Measurements from ENCODE around the gene ADORA1. TPM values are rescaled to one million over a fixed set of nuclear protein-coding genes. Genes with fewer than 3 reads are reported as not detected.

ADORA1 gene
- total RNA-seq, 1 donor from 2014 or later: not detected

DNA sequence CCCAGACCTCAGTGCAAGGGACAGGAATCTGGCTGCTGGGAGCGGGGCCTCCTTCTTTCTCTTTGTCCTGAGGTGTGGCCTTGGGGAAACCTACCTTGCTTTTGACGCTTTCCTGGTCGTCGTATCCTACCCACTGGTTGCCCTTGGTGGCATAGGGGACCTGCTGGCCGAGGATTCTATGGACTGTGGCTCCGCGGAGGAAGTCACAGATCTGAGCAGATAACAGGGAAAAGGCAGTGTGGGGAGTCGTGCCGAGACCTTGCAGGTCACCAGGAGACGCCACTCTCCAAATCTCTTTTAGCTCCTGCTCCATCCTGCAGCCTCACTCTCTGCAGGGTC, 52.1 kb downstream of the ADORA1 start:
- ChIA-PET POLR2A (no interaction called here), CTCF (no interaction called here)
- H3K4me1 Mint-ChIP-seq: peaks cover 6% of the 10 kb centered on the region
- no peaks in the 10 kb centered on the region for H3K36me3 Mint-ChIP-seq (ENCODE audit: low read depth)
- ATAC-seq (ENCODE audit: low read depth): no peak
- H3K4me3 Mint-ChIP-seq: no peak overlapping the region
- H3K9me3 Mint-ChIP-seq: no peaks in the 10 kb centered on the region
- DNase-seq: no peak
- peaks cover 19% of the 10 kb centered on the region for H3K27me3 Mint-ChIP-seq
- intact Hi-C loops (cut with micrococcal nuclease): no loop called here
- TF ChIP-seq CTCF (IDR thresholded peaks at IDR 0.05): no peak
- no peak overlapping the region for H3K27ac Mint-ChIP-seq

GRCh38 chr1:203180611-203181330, 53.2 kb downstream of the ADORA1 start:
- no peak for DNase-seq
- CTCF ChIA-PET: no interaction called here
- no peaks in the 10 kb centered on the region for H3K36me3 Mint-ChIP-seq (ENCODE audit: low read depth)
- H3K4me3 Mint-ChIP-seq: no peak overlapping the region
- H3K4me1 Mint-ChIP-seq: peaks cover 4% of the 10 kb centered on the region
- ATAC-seq (ENCODE audit: low read depth): no peak
- H3K27me3 Mint-ChIP-seq: peaks cover 19% of the 10 kb centered on the region
- H3K27ac Mint-ChIP-seq: no peak overlapping the region
- no peaks in the 10 kb centered on the region for H3K9me3 Mint-ChIP-seq
- intact Hi-C loops (cut with micrococcal nuclease): no loop called here
- POLR2A ChIA-PET: no interaction called here
- no peak for TF ChIP-seq CTCF (IDR thresholded peaks at IDR 0.05)

- Mint-ChIP-seq H3K27me3 (peaks cover 18% of the 10 kb centered on the region), H3K36me3 (ENCODE audit: low read depth) (no peaks in the 10 kb centered on the region), H3K9me3 (no peaks in the 10 kb centered on the region), H3K27ac (no peak overlapping the region), H3K4me1 (no peaks in the 10 kb centered on the region), H3K4me3 (no peak overlapping the region)
- no peak for TF ChIP-seq CTCF (IDR thresholded peaks at IDR 0.05)
- ChIA-PET POLR2A (no interaction called here), CTCF (no interaction called here)
- DNase-seq (no peak), ATAC-seq (ENCODE audit: low read depth) (no peak)
- intact Hi-C loops (cut with micrococcal nuclease): no loop called here
Measured at GRCh38 chr1:203181586-203182386, 54.3 kb downstream of the ADORA1 start.

DNA sequence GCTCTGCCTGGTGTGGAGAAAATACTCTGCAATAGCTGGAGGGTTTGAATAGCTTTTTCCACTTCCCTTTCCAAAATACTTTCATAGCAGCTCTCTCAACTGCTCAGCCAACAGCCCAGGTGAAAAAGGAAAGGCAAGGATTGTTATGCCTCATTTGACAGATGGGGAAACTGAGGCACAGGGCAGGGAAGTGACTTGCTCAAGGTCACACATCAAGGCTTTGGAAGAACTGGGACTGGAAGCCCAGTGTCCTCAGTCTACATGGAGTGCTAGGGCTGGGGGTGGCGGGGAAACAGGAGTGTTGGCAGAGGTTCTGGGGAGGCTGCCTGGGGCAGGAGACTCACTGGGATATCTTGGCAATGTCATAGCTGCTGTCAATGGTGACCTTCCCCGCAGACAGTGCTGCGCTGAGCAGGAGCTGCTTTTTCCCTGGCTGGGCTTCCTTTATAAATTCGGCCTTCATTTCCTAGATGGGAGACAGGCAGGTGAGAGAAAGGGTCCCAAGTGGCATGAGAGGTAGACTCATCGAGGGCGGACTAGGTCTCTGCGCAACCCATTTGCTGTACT, 54.9 kb downstream of the ADORA1 start:
- no peaks in the 10 kb centered on the region for H3K9me3 Mint-ChIP-seq
- TF ChIP-seq CTCF (IDR thresholded peaks at IDR 0.05): no peak
- ChIA-PET POLR2A (no interaction called here), CTCF (no interaction called here)
- H3K36me3 Mint-ChIP-seq (ENCODE audit: low read depth): no peaks in the 10 kb centered on the region
- DNase-seq (no peak), ATAC-seq (ENCODE audit: low read depth) (no peak)
- no peak overlapping the region for H3K4me3 Mint-ChIP-seq
- no peaks in the 10 kb centered on the region for H3K4me1 Mint-ChIP-seq
- H3K27ac Mint-ChIP-seq: no peak overlapping the region
- intact Hi-C loops (cut with micrococcal nuclease): no loop called here
- H3K27me3 Mint-ChIP-seq: peaks cover 18% of the 10 kb centered on the region

DNA sequence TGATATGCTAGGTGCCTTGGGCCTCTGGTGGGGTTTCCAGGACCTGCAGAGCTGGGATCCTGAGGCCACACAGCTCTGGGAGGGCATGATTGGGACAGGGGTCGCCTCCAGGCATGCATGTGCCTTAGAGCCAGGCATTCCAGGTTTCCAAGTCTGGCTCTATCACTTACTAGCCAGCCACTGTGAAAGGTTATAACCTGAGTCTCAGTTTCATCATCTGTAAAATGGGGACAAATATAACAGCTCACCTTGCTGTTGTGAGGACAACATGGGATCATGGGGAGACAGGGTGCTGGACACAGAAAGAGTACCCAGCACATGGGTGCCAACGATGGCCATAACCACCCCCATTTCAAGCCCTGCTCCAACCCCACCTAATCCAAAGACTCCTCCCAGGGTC, 56.3 kb downstream of the ADORA1 start:
- POLR2A ChIA-PET: no interaction called here
- no peaks in the 10 kb centered on the region for H3K9me3 Mint-ChIP-seq

More for the DNA sequence above, 56.3 kb downstream of the ADORA1 start:
- ATAC-seq (ENCODE audit: low read depth): no peak
- H3K36me3 Mint-ChIP-seq (ENCODE audit: low read depth): no peaks in the 10 kb centered on the region
- H3K27ac Mint-ChIP-seq: no peak overlapping the region
- CTCF ChIA-PET: no interaction called here
- no peak overlapping the region for H3K4me3 Mint-ChIP-seq
- no peak for DNase-seq
- TF ChIP-seq CTCF (IDR thresholded peaks at IDR 0.05): no peak
- H3K27me3 Mint-ChIP-seq: peaks cover 7% of the 10 kb centered on the region
- H3K4me1 Mint-ChIP-seq: no peaks in the 10 kb centered on the region
- intact Hi-C loops (cut with micrococcal nuclease): no loop called here
